ENCODE measurements around the gene PRRX2. TPM values are rescaled to one million over a fixed set of nuclear protein-coding genes. Genes with fewer than 3 reads are reported as not detected.

Gene PRRX2
- total and polyA plus RNA-seq, 12 donors: 0.15 to 14.2 (median 4.0) TPM

DNA sequence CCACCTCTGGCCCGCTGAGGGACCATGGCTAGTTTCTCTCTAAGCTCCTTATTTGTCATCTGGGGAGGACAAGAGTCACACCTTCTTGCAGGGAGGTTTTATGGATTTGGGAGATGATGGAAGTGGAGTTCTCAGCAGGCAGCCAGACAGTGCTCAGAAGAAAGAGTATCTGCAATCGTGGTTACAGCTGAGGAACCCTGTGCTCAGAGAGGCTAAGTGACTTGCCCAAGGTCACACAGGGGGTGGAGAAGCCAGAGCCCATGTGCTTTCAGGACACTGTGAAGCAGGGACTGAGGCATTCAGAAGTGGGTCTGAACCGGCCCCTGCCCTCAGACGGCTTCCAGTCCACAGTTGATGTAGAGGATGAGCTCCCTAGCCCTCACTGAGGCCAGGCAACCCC, 10.8 kb downstream of the PRRX2 start:
- Histone ChIP-seq H3K27me3 (no peaks in the 10 kb centered on the region), H3K4me3 (no peak overlapping the region), H3K9me3 (replicated peaks in 1 of 3) (no peaks in the 10 kb centered on the region), H3K36me3 (replicated peaks in 1 of 2) (no peaks in the 10 kb centered on the region), H3K27ac (no peak overlapping the region), H3K4me1 (replicated peaks in 1 of 2) (no peaks in the 10 kb centered on the region)
- DNase-seq: no peak
- 73 to 86% (median 81%) methylated on average over 3 to 4 of the region's 4 CpGs for WGBS, 4 donors
- TF ChIP-seq, protein P1, sequence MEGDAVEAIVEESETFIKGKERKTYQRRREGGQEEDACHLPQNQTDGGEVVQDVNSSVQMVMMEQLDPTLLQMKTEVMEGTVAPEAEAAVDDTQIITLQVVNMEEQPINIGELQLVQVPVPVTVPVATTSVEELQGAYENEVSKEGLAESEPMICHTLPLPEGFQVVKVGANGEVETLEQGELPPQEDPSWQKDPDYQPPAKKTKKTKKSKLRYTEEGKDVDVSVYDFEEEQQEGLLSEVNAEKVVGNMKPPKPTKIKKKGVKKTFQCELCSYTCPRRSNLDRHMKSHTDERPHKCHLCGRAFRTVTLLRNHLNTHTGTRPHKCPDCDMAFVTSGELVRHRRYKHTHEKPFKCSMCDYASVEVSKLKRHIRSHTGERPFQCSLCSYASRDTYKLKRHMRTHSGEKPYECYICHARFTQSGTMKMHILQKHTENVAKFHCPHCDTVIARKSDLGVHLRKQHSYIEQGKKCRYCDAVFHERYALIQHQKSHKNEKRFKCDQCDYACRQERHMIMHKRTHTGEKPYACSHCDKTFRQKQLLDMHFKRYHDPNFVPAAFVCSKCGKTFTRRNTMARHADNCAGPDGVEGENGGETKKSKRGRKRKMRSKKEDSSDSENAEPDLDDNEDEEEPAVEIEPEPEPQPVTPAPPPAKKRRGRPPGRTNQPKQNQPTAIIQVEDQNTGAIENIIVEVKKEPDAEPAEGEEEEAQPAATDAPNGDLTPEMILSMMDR (IDR thresholded peaks at IDR 0.05): no peak
- no peak for TF ChIP-seq POLR2A (IDR thresholded peaks at IDR 0.05)
- intact Hi-C loops (cut with DNase I): no loop called here

DNA sequence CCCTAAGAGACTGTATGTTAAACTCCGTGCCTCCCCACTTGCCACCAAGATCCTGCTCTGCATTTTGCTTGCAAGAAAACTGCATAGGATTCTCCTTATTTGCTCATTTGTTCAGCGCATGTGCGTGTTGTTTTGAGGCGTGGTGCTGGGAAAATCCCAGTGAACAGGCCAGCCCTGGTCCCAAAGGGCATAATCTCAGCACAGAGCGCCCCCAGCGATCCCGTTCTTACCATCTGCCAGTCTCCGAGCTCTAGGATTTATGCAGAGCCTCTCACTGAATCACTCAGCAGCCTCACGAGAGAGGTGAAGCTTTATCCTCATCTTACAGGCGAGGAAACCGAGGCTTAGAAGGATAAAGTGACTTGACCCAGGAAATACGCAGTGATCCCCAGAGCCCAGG, 11.5 kb downstream of the PRRX2 start:
- Histone ChIP-seq H3K27me3 (no peaks in the 10 kb centered on the region), H3K9me3 (replicated peaks in 1 of 3) (no peaks in the 10 kb centered on the region), H3K36me3 (replicated peaks in 1 of 2) (no peaks in the 10 kb centered on the region), H3K4me3 (no peak overlapping the region), H3K4me1 (replicated peaks in 1 of 2) (no peaks in the 10 kb centered on the region), H3K27ac (no peak overlapping the region)
- no peak for DNase-seq
- TF ChIP-seq, protein P1 (IDR thresholded peaks at IDR 0.05): no peak
- no peak for TF ChIP-seq POLR2A (IDR thresholded peaks at IDR 0.05)
- 80 to 89% (median 84%) methylated on average over 10 to 12 of the region's 12 CpGs for WGBS, 4 donors
- intact Hi-C loops (cut with DNase I): no loop called here

DNA sequence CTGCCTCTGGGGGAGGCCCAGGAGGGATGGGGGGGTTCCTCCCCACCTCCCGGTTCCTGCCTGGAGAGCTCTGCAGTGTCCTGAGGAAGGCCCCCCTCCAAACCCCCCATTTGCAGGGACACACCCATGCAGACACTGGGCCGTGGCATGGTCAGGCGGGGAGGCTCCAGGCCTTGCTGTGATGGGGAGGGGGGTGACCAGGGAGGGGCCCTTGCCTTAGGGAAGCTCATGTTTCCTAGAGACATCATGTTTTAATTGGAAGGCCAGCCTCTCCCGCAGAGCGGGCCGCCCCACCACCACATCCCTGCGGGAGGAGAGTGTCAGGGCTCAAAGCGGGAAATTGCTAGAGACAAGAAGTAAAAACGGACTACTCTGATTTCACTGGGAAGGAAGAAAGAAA, 12.0 kb downstream of the PRRX2 start:
- 64 to 89% (median 82%) methylated on average over 6 to 9 of the region's 9 CpGs for WGBS, 4 donors
- Histone ChIP-seq H3K27ac (no peak overlapping the region), H3K4me1 (replicated peaks in 1 of 2) (no peaks in the 10 kb centered on the region)

DNA sequence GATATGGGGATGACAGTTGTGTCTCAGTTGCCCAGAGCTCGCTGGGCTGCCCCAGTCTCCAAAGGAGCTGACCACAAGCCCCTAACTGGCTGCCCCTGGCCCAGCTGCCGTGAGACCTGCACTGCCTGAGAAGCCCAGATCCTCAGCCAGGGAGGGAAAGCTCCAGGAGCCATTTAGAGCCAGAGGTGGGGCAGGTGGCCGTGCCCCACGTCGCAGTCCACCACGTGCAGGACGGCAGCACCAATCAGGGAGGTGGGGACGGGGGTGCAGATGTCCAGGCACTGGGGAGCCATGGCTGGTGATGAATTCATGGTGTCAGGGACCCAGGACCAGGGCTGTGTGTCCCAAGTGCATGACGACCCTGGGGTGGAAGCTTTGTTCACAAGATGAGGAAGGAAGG, 13.4 kb downstream of the PRRX2 start:
- DNase-seq: no peak
- Histone ChIP-seq H3K9me3 (replicated peaks in 1 of 3) (no peaks in the 10 kb centered on the region), H3K27me3 (no peaks in the 10 kb centered on the region), H3K36me3 (replicated peaks in 1 of 2) (no peaks in the 10 kb centered on the region), H3K27ac (no peak overlapping the region), H3K4me1 (replicated peaks in 1 of 2) (no peaks in the 10 kb centered on the region), H3K4me3 (no peak overlapping the region)
- WGBS, 4 donors: 73 to 81% (median 77%) methylated on average over 4 to 9 of the region's 9 CpGs
- TF ChIP-seq, protein P1 (IDR thresholded peaks at IDR 0.05): no peak
- no peak for TF ChIP-seq POLR2A (IDR thresholded peaks at IDR 0.05)
- intact Hi-C loops (cut with DNase I): no loop called here

More for the DNA sequence above, 12.0 kb downstream of the PRRX2 start:
- H3K36me3 ChIP-seq (replicated peaks in 1 of 2): no peaks in the 10 kb centered on the region
- intact Hi-C loops (cut with DNase I): no loop called here
- no peak for TF ChIP-seq POLR2A (IDR thresholded peaks at IDR 0.05)
- TF ChIP-seq, protein P1 (IDR thresholded peaks at IDR 0.05): no peak
- H3K27me3 ChIP-seq: no peaks in the 10 kb centered on the region
- DNase-seq: no peak
- no peaks in the 10 kb centered on the region for H3K9me3 ChIP-seq (replicated peaks in 1 of 3)
- no peak overlapping the region for H3K4me3 ChIP-seq
